Muscle of back (tissue), 11 donors: ENCODE measurements around the gene CENPB. TPM values are rescaled to one million over a fixed set of nuclear protein-coding genes. Genes with fewer than 3 reads are reported as not detected.
"Not testable (repeated sequence)": the region's sequence is repeated elsewhere in the genome, so short reads cannot be mapped to it uniquely, and the experiment has no call there.

ENCODE experiments used
- DNase-seq, 3 donors: peaks; one replicate each; pipeline versions ENCODE4 v3.0.0 to v3.0.0-alpha.2; 2013
- polyA plus RNA-seq, 10 donors: library from polyadenylated mRNA; unstranded; fragments of 120-200 nt; gene quantifications; one replicate each; pipeline ENCODE4 v1.2.1, GENCODE V29; 2013; ENCODE audit not compliant: insufficient read length in 10 of 10

CENPB gene
- polyA plus RNA-seq, 10 donors, result 31.8 to 49.7 (median 38.8) TPM

DNA sequence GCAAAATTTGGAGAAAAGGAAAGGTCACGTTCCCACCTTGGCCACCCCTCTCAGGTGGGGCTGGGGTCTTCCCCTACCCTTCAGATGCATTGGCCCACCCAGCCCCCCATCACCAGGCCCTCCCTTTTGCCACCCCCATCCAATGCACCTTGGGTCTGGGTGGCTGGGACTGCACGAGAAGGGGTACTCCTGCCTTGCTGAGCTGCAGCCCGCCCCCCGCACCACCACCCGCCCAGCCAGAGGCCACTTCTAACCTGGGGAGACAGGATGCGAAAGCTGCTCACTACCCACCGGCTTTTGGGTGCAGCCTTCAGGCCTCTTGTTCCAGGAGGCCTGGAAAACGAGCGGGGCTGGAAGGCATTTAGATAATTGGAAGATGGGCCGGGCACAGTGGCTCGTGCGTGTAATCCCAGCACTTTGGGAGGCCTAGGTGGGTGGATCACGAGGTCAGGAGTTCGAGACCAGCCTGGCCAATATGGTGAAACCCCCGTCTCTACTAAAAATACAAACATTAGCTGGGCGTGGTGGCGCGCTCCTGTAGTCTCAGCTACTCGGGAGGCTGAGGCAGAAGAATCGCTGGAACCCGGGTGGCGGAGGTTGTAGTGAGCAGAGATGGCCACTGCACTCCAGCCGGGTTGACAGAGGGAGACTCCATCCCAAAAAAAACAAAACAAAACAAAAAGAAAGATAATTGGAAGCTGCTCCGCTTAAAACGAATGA is 8.3 kb upstream of the CENPB start:
- DNase-seq, result peak in 1 of 3 donors; percentile 4

DNA sequence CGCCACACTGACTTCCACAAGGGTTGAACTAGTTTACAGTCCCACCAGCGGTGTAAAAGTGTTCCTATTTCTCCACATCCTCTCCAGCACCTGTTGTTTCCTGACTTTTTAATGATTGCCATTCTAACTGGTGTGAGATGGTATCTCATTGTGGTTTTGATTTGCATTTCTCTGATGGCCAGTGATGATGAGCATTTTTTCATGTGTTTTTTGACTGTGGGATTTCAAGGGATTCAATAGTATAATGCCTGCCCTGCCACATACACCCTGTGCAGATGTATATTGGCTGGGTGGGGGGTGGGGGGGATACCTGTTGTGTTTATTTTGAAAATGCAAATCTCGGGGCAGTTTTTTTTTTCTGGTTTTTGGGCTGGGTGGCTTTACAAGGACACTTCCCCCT is 7.6 kb upstream of the CENPB start:
- DNase-seq, result not testable (repeated sequence)

GRCh38 chr20:3789201-3789600 is 2.7 kb upstream of the CENPB start:
- DNase-seq, result not testable (repeated sequence)

GRCh38 chr20:3788685-3789155 is 2.2 kb upstream of the CENPB start:
- DNase-seq, result no peak

DNA sequence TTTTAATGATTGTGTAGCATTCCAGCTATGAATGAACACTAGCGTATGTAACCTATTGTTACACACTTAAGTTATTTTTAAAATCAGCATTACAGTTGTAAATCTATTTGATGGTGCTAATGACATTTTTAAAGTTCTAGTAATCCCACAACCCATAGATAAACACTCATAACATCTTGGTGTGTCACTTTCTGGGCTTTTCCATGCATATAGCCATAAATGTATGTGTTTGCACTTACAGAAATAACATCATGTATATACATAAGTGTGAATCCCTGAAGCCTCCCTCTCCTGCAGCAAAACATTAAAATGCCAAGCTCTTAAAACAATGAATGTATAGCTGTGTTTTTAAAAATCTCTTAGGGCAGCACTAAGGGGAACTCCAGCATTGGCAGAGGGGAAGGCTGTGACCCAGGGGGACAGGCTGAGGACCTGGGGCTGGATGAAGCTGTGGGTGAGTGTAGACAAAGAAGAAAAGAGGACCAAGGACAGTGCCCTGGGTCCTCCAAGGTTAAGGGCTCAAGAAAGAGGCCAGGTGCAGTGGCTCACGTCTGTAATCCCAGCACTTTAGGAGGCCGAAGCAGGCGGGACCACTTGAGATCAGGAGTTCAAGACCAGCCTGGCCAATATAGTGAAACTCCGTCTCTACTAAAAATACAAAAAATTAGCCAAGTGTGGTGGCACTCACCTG is 929 bp upstream of the CENPB start:
- peak in 1 of 3 donors; percentile 14 for DNase-seq

GRCh38 chr20:3786126-3786484 is 435 bp downstream of the CENPB start:
- DNase-seq, result peak in 2 of 3 donors; percentile 68 to 85

GRCh38 chr20:3785240-3786125 is 1.1 kb downstream of the CENPB start:
- peak in 1 of 3 donors; percentile 53 for DNase-seq

- DNase-seq, result peak in 1 of 3 donors; percentile 11
Measured at GRCh38 chr20:3784863-3785239, 1.7 kb downstream of the CENPB start.

DNA sequence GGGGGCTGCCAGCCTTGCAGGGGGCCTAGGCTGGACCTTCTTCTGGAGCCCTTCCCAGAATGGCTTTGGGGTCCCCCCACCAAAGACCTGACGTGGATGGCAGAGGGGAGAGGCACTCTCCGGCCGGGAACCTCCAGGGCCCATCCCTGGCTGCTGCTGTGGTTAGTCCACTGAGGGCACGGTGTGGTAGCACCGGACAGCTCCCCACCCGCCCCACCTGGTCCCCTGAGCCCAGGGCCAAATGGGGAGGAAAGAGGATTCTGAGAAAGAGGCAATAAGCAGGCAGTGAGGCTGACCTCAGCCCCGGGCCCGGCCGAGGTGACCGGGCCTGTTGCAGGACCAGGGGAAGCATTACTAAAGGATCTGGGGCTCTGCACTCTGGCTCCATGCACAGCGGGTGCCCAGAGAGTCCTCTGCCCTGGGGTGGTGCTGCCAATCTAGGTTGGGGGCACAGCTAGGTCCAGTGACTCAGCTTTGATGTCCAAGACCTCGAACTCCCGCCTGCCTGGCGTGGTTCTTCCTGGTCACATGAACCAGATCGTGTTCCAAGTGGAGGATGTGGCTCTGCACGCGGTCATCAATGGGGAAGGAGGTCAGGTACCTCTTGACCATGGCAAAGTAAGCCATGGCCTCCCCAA is 2.2 kb downstream of the CENPB start:
- peak in 1 of 3 donors; percentile 13 for DNase-seq

GRCh38 chr20:3783511-3784195 is 2.9 kb downstream of the CENPB start:
- DNase-seq, result peak in 1 of 3 donors; percentile 15

DNA sequence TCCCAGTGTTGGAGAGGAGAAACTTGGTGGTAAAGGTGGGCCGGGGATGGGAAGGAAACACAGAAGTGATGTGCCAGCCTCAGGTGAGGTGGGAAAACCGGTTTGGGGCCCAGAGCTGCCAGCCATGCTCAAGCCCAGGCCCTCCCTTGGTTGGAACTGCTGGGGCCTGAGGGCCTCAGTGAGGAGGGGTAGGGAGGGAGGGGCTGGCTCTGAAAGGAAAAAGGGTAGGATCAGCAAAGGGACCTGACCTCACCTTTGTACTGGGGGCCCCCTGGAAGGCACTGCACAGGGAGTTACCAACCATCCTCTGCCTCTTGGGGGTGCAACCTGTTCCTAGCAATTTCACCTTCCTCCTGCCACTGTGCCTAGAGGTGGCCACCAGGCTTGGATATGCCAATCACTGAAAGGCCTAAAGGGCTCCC is 3.5 kb downstream of the CENPB start:
- DNase-seq, result peak in 1 of 3 donors; percentile 6

GRCh38 chr20:3782597-3782996 is 3.9 kb downstream of the CENPB start:
- DNase-seq, result peak in 1 of 3 donors; percentile 6

DNA sequence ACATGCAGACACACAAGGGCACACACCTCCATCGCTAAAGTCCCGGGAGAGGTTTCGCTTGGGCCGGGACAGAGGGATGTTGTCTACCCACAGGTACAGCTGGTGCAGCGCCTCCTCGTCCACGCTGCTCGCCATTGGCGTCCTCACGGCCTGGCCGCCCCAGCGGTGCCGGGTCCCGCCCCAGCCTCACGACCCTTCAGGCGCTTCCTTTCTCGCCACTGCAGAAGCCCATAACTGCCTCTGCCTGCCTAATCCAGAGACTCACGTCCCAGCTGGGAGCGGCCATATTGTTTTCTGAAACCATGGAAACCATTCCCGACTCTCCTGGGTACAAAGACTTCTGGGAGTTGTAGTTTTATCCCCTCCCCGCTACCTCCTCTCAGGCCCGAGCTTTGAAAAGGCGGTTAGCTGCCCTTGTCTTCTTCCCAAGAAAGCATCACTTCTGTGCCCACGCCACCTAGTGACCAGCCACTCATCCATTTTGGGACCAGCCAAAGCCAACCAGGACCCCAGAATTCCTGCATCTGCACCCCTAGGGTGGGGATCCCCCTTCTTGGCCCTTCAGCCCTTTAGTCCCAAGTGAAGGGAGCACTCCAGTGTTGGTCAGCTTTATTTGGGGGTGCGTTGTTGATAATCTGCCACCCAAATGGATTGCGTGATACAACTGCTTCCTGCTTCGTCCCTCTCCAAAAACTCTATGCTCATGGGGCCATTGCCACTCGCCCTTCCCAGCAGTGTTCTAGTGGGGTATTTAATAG is 5.2 kb downstream of the CENPB start, which contains the start of gene SPEF1:
Gene SPEF1, minus strand, starts transcription at position 296 of the 758 bp plus-strand sequence. Its CDS starts 161 bp downstream, at position 135.
- peak; percentile 89 to 94 (median 91) for DNase-seq

DNA sequence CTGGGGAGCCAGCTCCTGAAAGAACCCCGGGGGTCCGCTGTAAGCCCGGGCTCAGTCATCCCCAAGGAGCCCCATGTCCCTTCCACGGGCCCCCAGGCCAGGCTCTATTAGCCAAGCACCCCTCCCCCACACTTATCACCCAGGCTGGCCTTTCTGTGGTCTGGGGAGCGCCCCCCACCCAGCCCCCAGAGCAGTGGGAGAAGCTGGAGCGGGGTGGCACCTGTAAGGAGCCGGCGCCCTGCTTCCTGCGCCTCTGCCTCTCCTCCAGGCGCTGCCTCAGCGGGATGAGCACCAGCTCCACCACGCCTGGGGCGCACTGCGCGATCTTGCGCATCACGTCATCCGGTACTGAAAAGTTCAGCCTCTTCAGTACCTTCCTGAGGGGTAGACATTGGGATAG is 7.6 kb downstream of the CENPB start:
- DNase-seq, result peak in 1 of 3 donors; percentile 29

- DNase-seq, result peak in 1 of 3 donors; percentile 63
Measured at GRCh38 chr20:3777716-3778629, 8.6 kb downstream of the CENPB start.

GRCh38 chr20:3777381-3777715 is 9.2 kb downstream of the CENPB start:
- no peak for DNase-seq

GRCh38 chr20:3775457-3776108 is 11.0 kb downstream of the CENPB start:
- no peak for DNase-seq

DNA sequence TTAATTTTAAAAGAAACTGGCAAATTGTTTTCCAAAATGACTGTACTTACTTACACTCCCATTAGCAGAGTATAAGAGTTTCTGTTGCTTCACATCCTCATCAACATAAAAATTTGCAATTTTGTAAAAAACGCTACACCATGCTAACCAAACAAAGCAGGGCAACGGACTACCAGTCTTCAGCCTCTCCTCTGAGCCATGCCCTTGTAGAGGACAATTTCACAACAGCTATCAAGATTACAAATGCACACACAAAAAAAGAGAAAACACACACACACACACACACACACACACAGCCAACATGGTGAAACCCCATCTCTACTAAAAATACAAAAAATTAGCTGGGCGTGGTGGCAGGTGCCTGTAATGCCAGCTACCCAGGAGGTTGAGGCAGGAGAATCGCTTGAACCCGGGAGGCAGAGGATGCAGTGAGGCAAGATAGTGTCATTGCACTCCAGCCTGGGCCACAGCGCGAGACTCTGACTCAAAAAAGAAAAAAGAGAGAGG is 14.9 kb downstream of the CENPB start:
- DNase-seq, result no peak
